Measurements from ENCODE around the gene RCL1. TPM values are rescaled to one million over a fixed set of nuclear protein-coding genes. Genes with fewer than 3 reads are reported as not detected.

Gene RCL1
- total RNA-seq, 1 experiment from 2014 or later, result 52.2 TPM

- no peaks in the 10 kb centered on the region for H3K9me2 ChIP-seq (replicated peaks; ENCODE audit: low read length)
- peaks cover 20% of the 10 kb centered on the region; the same call in 1 of the 2 replicates for H4K20me1 ChIP-seq (ENCODE audit: low read length)
- no peaks in the 10 kb centered on the region for H3F3A ChIP-seq (ENCODE audit: low read length, unreplicated experiment)
- H3K4me3 ChIP-seq (ENCODE audit: low read length), result no peak overlapping the region
- H3K4me2 ChIP-seq (ENCODE audit: low read length), result no peak overlapping the region
- H2AFZ ChIP-seq (ENCODE audit: low read length), result no peak overlapping the region
- DNase-seq (no peak), ATAC-seq (no peak)
- BruUV-seq (replicated peaks), result no TSS peak
- H3K9ac ChIP-seq (ENCODE audit: low read length), result no peak overlapping the region
- H3K27ac ChIP-seq (ENCODE audit: low read length), result no peak overlapping the region
- H3K36me3 ChIP-seq (ENCODE audit: low read depth, low read length), result peaks cover 2% of the 10 kb centered on the region; the same call in 1 of the 2 replicates
- intact Hi-C loops (cut with micrococcal nuclease), result no loop called here
- ChIA-PET CTCF (no interaction called here), POLR2A (ENCODE audit: unreplicated experiment) (no interaction called here)
- TF ChIP-seq, protein P1, sequence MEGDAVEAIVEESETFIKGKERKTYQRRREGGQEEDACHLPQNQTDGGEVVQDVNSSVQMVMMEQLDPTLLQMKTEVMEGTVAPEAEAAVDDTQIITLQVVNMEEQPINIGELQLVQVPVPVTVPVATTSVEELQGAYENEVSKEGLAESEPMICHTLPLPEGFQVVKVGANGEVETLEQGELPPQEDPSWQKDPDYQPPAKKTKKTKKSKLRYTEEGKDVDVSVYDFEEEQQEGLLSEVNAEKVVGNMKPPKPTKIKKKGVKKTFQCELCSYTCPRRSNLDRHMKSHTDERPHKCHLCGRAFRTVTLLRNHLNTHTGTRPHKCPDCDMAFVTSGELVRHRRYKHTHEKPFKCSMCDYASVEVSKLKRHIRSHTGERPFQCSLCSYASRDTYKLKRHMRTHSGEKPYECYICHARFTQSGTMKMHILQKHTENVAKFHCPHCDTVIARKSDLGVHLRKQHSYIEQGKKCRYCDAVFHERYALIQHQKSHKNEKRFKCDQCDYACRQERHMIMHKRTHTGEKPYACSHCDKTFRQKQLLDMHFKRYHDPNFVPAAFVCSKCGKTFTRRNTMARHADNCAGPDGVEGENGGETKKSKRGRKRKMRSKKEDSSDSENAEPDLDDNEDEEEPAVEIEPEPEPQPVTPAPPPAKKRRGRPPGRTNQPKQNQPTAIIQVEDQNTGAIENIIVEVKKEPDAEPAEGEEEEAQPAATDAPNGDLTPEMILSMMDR (conservative IDR thresholded peaks at IDR 0.05; ENCODE audit: low read depth, low read length), result no peak
- TF ChIP-seq EZH2phosphoT487 (IDR thresholded peaks at IDR 0.05; ENCODE audit: borderline replicate concordance, low read length) (no peak), EZH2 (IDR thresholded peaks at IDR 0.05; ENCODE audit: low read length, unreplicated experiment) (no peak)
- H3K79me2 ChIP-seq (ENCODE audit: low read length), result peaks cover 94% of the 10 kb centered on the region
- H3K9me3 ChIP-seq (ENCODE audit: low read length), result no peaks in the 10 kb centered on the region
- peaks cover 8% of the 10 kb centered on the region for H3K4me1 ChIP-seq (ENCODE audit: insufficient read depth, low read length)
- no peaks in the 10 kb centered on the region for H3K27me3 ChIP-seq (ENCODE audit: low read length)
These were observed 19.1 kb downstream of the RCL1 start for GRCh38 chr9:4811824-4812223.

DNA sequence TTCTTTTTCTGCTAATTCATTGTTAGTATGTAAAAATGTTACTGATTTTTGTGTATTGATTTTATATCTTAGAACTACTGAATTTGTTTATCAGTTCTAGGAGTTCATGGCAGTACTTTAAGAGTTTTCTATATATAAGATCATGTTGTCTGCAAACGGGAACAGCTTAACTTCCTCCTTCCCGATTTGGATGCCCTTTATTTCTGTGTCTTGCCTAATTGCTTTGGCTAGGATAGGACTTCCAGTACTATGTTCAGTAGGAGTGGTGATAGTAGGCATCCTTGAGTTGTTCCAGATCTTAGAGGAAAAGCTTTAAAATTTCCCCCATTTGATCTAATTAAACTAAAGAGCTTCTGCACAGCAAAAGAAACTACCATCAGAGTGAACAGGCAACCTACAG lies 20.1 kb downstream of the RCL1 start:
- no peak overlapping the region for H3K4me2 ChIP-seq (ENCODE audit: low read length)
- ChIA-PET CTCF (no interaction called here), POLR2A (ENCODE audit: unreplicated experiment) (no interaction called here)
- no peak for ATAC-seq
- intact Hi-C loops (cut with micrococcal nuclease), result no loop called here
- TF ChIP-seq EZH2 (IDR thresholded peaks at IDR 0.05; ENCODE audit: low read length, unreplicated experiment) (no peak), EZH2phosphoT487 (IDR thresholded peaks at IDR 0.05; ENCODE audit: borderline replicate concordance, low read length) (no peak)
- TF ChIP-seq, protein P1 (conservative IDR thresholded peaks at IDR 0.05; ENCODE audit: low read depth, low read length), result no peak
- H3K79me2 ChIP-seq (ENCODE audit: low read length), result peaks cover 94% of the 10 kb centered on the region
- H2AFZ ChIP-seq (ENCODE audit: low read length), result no peak overlapping the region
- H3K4me1 ChIP-seq (ENCODE audit: insufficient read depth, low read length), result peaks cover 8% of the 10 kb centered on the region
- H4K20me1 ChIP-seq (ENCODE audit: low read length), result peaks cover 17% of the 10 kb centered on the region; the same call in 1 of the 2 replicates
- no peak overlapping the region for H3K9ac ChIP-seq (ENCODE audit: low read length)
- no peaks in the 10 kb centered on the region for H3K9me3 ChIP-seq (ENCODE audit: low read length)
- BruUV-seq (replicated peaks), result no TSS peak
- H3F3A ChIP-seq (ENCODE audit: low read length, unreplicated experiment), result no peaks in the 10 kb centered on the region
- no peak overlapping the region for H3K4me3 ChIP-seq (ENCODE audit: low read length)
- no peaks in the 10 kb centered on the region for H3K9me2 ChIP-seq (replicated peaks; ENCODE audit: low read length)
- DNase-seq, result no peak
- no peaks in the 10 kb centered on the region for H3K36me3 ChIP-seq (ENCODE audit: low read depth, low read length)
- no peaks in the 10 kb centered on the region for H3K27me3 ChIP-seq (ENCODE audit: low read length)
- H3K27ac ChIP-seq (ENCODE audit: low read length), result no peak overlapping the region

GRCh38 chr9:4814913-4815312 lies 22.2 kb downstream of the RCL1 start:
- TF ChIP-seq EZH2 (IDR thresholded peaks at IDR 0.05; ENCODE audit: low read length, unreplicated experiment) (no peak), EZH2phosphoT487 (IDR thresholded peaks at IDR 0.05; ENCODE audit: borderline replicate concordance, low read length) (no peak)
- no TSS peak for BruUV-seq (replicated peaks)
- Histone ChIP-seq H3K9ac (ENCODE audit: low read length) (no peak overlapping the region), H3K27ac (ENCODE audit: low read length) (no peak overlapping the region), H3K4me1 (ENCODE audit: insufficient read depth, low read length) (peaks cover 8% of the 10 kb centered on the region), H2AFZ (ENCODE audit: low read length) (no peak overlapping the region), H3K4me3 (ENCODE audit: low read length) (no peak overlapping the region), H3K36me3 (ENCODE audit: low read depth, low read length) (no peaks in the 10 kb centered on the region), H3K9me2 (replicated peaks; ENCODE audit: low read length) (no peaks in the 10 kb centered on the region), H3K79me2 (ENCODE audit: low read length) (peaks cover 93% of the 10 kb centered on the region), H3K27me3 (ENCODE audit: low read length) (no peaks in the 10 kb centered on the region), H4K20me1 (ENCODE audit: low read length) (peaks cover 16% of the 10 kb centered on the region; the same call in 1 of the 2 replicates), H3K9me3 (ENCODE audit: low read length) (no peaks in the 10 kb centered on the region), H3F3A (ENCODE audit: low read length, unreplicated experiment) (no peaks in the 10 kb centered on the region), H3K4me2 (ENCODE audit: low read length) (no peak overlapping the region)
- DNase-seq (no peak), ATAC-seq (no peak)
- POLR2A ChIA-PET (ENCODE audit: unreplicated experiment), result no interaction called here
- intact Hi-C loops (cut with micrococcal nuclease), result no loop called here
- CTCF ChIA-PET, result interaction anchor here (0.7 kb wide), 1 partner anchor 42 kb away, joined by 5 read pairs; no protein-coding TSS in a partner anchor

Measured in PC-3 (cell line).